NCI-H524 (cell line): ENCODE measurements around the gene BNIP3.
"Not testable (repeated sequence)": the region's sequence is repeated elsewhere in the genome, so short reads cannot be mapped to it uniquely, and the experiment has no call there.

Experiments
- DNase-seq, 2 experiments: peaks; one replicate each; lab custom pipeline; 2025; lab: John Stamatoyannopoulos, UW

BNIP3 gene

DNA sequence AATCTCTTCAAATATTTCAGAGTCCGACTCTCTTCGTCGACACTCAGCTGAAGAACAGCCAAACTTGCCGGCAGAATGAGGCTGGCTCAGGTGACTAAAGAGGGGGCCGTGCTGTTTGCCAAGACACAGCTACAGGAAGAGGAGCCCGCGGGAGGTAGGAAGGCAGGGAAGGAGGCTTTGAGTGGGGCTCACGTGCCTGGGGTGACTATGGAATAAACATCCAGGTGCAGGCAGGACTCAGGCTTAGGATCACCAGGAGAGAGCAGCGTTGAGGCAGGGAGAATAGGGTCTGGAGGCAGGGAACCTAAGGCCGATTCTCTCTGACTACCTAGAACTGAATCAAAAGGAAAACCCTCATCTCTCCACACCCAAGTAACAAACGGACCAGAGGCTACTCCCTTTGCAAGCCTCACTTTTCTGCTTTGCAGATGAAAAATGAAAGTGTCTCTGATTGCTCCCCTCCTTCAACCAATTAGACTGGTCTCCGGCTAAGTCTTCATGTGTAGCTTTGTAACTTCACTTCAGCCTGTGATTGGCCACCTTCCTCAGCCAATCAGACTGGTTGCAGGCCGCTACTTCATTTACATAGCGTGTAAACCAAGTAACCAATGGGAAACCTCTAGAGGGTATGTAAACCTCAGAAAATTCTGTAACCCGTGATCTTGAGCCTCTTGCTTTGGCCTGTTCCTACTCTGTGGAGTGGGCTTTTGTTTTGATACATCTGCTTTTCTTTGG lies 19.7 kb upstream of the BNIP3 start:
- peak in 1 of 2 experiments; percentile 11 for DNase-seq

DNA sequence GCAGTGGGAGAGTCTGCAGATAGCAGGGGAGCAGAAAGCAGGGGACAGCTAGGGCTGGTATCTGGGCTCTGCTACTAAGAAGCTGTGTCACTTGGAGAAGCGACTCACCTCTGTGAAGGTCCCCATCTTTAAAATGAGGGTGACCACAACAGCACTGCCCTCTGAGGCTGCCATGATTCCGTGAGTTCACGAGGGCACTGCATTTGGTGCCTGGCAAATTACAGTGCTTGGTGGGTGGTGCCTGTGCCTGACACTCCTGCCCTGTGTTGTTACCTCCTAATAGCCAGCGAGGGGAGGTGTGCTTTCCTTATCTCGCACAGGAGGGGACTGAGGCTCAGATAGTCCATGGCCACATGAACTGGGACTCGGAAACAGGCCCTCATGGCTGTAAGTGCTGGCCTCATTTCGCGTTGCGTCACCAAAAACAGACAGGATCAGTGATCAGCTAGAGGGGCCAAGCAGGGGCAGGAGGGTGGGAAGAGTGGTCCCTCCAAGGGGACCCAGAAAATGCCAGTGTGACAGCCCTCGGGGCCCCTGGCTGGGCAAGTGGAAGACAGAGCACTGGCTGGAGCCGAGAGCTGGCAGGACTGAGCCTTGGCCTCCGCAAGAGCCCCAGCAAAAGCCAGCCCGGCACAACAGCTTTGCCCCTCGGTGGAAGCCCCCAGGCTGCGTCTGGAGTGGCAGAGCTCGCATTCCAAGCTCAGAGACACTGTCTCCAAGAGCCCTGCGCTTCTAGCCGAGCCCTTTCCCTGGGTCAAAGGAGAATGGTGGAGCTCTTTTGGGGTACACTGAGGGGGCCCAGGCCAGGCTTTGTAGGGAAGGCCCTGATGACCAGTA lies 17.3 kb upstream of the BNIP3 start:
- no peak for DNase-seq

- DNase-seq, result no peak
Measured at GRCh38 chr10:131998050-131998844, 16.5 kb upstream of the BNIP3 start.

DNA sequence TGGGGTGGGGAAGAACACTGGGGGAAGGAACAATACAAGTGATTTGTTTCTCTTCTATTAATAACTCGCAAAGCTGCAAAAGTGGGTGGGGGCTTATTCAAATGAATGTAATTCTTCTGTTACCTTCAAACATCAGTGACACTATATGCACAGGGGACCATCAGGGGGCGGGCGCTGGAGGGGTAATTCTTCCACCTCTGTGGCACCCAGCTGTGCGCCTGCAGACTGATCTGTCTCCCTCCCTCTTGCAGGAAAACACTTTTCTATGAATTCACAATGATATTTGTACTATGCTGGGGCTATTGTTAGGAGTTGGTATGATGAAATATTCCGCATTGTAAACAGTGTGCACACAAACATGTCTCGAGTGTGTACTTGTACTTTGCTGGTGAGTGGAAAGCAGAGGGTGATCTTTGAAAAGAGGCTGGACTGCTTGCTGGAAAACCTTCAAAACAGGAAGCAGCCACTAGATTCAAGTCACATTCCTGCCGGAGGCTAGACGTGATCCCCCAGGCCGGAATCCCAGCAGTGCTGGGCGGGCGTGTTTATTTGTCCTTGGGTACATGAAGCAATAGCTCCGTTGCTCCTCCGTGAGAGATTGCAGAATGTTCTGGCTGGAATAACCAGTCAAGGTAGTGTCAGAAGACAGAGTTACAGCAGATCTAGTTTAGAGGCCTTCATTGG lies 15.8 kb upstream of the BNIP3 start:
- DNase-seq, result no peak

DNA sequence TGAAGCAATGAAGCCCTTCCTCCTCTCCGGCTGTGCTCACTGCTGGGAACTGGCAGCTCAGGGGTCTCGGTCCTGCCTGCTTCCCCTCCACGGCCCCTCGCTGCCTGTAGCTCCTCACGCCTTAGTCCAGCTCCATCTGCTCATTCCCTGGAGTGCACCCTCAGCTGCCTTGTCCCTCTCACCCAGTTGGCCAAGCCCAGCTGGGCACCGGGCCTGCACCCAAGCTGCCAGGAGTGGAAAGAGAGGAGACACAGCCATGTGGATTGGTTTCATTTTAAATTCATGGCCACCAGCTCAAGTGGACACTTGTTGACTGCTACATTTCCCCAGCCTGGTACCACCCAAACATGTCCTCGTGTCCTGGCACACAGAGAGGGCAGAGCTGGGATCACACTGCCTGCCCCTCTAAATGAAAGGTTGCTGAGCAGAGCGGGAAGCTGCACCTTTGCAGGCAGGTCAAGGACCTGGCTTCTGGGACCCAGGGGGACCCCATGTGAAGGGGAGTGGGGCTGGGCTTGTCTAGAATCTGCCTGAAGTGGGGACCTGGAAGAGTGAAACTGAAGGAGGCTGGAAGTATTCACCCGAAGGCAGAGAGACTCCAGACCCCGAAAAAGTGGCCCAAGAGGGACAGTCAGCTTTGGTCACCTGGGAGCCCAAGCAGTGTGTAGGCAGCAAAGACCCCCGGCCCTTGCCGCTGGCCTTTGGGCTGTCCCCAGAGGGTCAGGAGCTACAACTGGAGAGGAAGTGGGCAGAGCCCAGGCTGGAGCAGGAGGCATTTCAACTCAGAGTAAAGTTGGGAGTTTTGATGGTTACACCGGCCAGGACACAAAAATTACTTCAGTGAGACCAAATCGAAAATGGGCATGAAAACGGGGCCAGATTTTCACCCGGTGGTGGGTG lies 15.0 kb upstream of the BNIP3 start:
- peak in 1 of 2 experiments; percentile 26 for DNase-seq

DNA sequence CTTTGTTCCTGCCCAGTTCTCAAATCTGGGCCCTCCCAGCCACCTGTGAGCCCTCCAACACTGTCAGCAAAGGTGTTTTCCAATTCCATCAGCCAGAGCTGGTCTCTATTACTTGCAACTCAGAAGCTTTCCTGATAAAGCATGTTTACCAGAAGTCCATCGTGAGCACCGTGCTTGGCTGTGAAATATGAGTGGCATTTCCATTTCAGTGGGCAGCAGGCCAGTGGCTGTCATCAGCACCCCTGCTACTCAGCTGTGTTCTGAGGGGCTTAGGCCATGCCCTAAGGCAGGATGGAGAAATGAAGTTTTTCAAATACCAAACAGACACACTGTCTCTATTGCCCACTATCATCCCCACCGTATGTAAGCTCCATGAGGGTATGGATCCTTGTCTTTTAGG lies 12.7 kb upstream of the BNIP3 start:
- no peak for DNase-seq

GRCh38 chr10:131993275-131993674 lies 11.6 kb upstream of the BNIP3 start:
- no peak for DNase-seq

GRCh38 chr10:131991726-131992125 lies 10.0 kb upstream of the BNIP3 start:
- DNase-seq, result no peak

- not testable (repeated sequence) for DNase-seq
Measured at GRCh38 chr10:131987786-131988185, 6.1 kb upstream of the BNIP3 start.

GRCh38 chr10:131987301-131987700 lies 5.6 kb upstream of the BNIP3 start:
- not testable (repeated sequence) for DNase-seq

- DNase-seq, result not testable (repeated sequence)
Measured at GRCh38 chr10:131986851-131987250, 5.1 kb upstream of the BNIP3 start.

- DNase-seq, result no peak
Measured at GRCh38 chr10:131983780-131984179, 2.1 kb upstream of the BNIP3 start.

DNA sequence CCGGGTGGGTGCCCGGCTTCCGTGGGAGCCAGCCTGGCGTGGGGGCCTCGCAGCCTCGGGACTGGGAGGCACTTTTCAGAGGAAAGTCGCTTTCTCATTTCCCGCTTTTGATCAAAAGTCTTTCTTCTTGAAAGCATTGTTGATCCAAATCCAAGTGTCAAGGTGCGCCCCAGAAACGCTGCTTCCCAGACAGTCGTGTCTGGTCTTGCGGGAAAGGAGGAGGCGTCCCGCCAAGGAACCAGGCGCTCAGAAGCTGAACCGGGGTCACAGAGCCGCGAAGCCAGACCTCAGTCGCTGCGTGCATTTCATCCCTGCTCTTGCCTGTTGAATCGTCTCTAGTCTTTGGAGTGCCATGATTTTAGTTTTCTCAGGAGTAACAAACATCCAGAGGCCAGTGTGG lies 1.1 kb upstream of the BNIP3 start:
- DNase-seq, result no peak

- DNase-seq, result no peak
Measured at GRCh38 chr10:131982185-131982756, 548 bp upstream of the BNIP3 start.

GRCh38 chr10:131980761-131981428 lies 828 bp downstream of the BNIP3 start:
- no peak for DNase-seq

- no peak for DNase-seq
Measured at GRCh38 chr10:131980321-131980720, 1.4 kb downstream of the BNIP3 start.

DNA sequence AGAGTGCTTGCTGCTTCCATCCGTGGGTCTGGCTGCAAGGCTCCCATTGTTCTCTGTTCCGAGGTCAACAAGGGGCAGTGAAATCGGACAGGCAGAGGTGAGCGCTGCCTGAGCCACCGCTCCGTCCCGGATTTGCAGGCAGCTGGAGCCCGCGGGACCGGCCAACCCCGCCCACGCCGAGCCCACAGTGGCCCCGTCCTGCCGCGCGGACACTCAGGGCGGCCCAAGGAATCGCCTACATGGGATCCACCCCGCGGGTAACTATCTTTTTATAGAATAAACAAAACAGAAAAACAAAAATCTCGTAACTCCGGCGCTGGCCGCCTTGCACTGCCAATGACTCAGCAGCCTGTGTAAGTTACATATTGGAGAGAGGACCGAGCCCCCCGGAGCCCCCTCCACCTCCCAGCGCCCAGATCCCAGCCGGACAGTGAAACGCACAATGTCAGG lies 1.9 kb downstream of the BNIP3 start:
- DNase-seq, result no peak

DNA sequence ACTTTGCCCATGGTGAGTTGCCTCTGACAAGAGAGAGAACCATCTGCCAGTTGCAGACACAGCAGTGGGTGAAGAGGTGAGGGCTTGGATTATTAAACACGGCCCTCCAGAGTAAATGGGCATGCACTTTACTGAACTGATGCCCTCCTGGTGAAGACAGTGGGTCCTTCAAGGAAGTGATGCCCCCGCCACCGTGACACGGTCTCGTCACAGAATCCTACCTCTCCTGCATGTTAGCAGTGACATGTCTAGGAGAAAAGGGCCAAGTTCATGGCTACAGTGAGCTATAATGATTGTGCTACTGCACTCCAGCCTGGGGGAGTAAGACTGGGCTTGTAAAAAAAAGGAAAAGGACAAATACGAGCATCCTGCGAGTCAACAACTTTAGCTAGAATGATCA lies 2.4 kb downstream of the BNIP3 start:
- no peak for DNase-seq

DNA sequence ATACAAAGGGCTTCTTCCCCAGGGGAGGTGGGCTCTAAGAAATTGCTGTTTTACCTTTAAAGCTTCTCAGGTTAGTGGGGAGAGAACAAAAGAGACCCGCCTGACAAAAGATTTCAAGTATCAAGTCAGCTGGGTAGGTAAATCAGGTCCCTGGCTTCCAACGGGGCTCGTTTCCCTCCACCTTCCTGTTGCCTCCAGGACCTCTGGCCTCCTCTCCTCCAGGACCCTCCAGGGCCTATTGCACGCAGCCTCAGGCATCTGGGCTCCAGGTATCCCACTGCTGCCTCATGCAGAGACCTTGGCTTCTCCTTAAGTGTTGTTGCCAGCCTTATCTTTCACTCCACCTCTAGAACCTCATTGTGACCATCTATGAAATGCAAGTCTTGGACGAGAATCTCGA lies 2.9 kb downstream of the BNIP3 start:
- no peak for DNase-seq

GRCh38 chr10:131978366-131978765 lies 3.4 kb downstream of the BNIP3 start:
- DNase-seq, result no peak
